MM.1S (cell line): ENCODE measurements around the gene HIPK1.

ENCODE experiments used
- DNase-seq: peaks from one replicate; pipeline ENCODE4 v3.0.0-alpha.2; 2015
- H2AFZ ChIP-seq: fragments of 300-600 bp; sonication (generic); 2 replicates; pipeline ENCODE4 v1.6.0; 2016; ENCODE audit warnings: antibody characterized with exemption, low read length
- H3F3A ChIP-seq: fragments of 300-600 bp; sonication (generic); 2 replicates; pipeline ENCODE4 v1.6.1; 2016; ENCODE audit warnings: mild to moderate bottlenecking, antibody characterized with exemption, low read length, moderate library complexity, mixed read lengths; ENCODE audit not compliant: insufficient read depth
- H3K27ac ChIP-seq: fragments of 300-600 bp; sonication (generic); 2 replicates; pipeline ENCODE4 v1.5.1; 2016; ENCODE audit warnings: mild to moderate bottlenecking, low read length
- H3K27me3 ChIP-seq: fragments of 300-600 bp; sonication (generic); replicated peaks from 2 replicates; pipeline ENCODE4 v1.6.0; 2016; ENCODE audit warnings: low read length; ENCODE audit not compliant: insufficient read depth
- H3K36me3 ChIP-seq: fragments of 300-600 bp; sonication (generic); replicated peaks from 2 replicates; pipeline ENCODE4 v1.6.1; 2016; ENCODE audit warnings: mild to moderate bottlenecking, low read length, mixed read lengths; ENCODE audit not compliant: insufficient read depth
- H3K4me1 ChIP-seq: fragments of 300-600 bp; sonication (generic); 2 replicates; pipeline ENCODE4 v1.6.1; 2016; ENCODE audit warnings: low read length, mixed read lengths
- H3K4me2 ChIP-seq: fragments of 300-600 bp; sonication (generic); 2 replicates; pipeline ENCODE4 v1.6.0; 2016; ENCODE audit warnings: low read depth, low read length
- H3K4me3 ChIP-seq: fragments of 300-600 bp; sonication (generic); 2 replicates; pipeline ENCODE4 v1.5.1; 2016; ENCODE audit warnings: low read length, mixed read lengths
- H3K79me2 ChIP-seq: fragments of 300-600 bp; sonication (generic); 2 replicates; pipeline ENCODE4 v1.6.1; 2016; ENCODE audit warnings: mixed run types, low read length, mixed read lengths
- H3K9ac ChIP-seq: fragments of 300-600 bp; sonication (generic); 2 replicates; pipeline ENCODE4 v1.6.1; 2016; ENCODE audit warnings: low read length, mixed read lengths
- H3K9me2 ChIP-seq: fragments of 300-600 bp; sonication (generic); replicated peaks from 2 replicates; pipeline ENCODE4 v1.6.1; 2016; ENCODE audit warnings: mild to moderate bottlenecking, low read length, mixed read lengths; ENCODE audit not compliant: insufficient read depth
- H3K9me3 ChIP-seq: fragments of 300-600 bp; sonication (generic); replicated peaks from 2 replicates; pipeline ENCODE4 v1.6.1; 2016; ENCODE audit warnings: mild to moderate bottlenecking, low read length, mixed read lengths; ENCODE audit not compliant: insufficient read depth
- H4K20me1 ChIP-seq: fragments of 300-600 bp; sonication (generic); 2 replicates; pipeline ENCODE4 v1.6.1; 2016; ENCODE audit warnings: mild to moderate bottlenecking, low read length, moderate library complexity, mixed read lengths; ENCODE audit not compliant: insufficient read depth
- CTCF ChIP-seq: fragments of 300-600 bp; sonication (generic); IDR thresholded peaks from 2 replicates; pipeline ENCODE4 v1.5.1; 2016; ENCODE audit warnings: antibody characterized with exemption, low read length, mixed read lengths
- EZH2 ChIP-seq: fragments of 300-600 bp; sonication (generic); optimal IDR thresholded peaks from 2 replicates; pipeline ENCODE3; 2017; ENCODE audit warnings: low read depth, mild to moderate bottlenecking, antibody characterized with exemption, low read length, mixed read lengths
- EZH2phosphoT487 ChIP-seq: fragments of 300-600 bp; sonication (generic); IDR thresholded peaks from 2 replicates; pipeline ENCODE4 v1.6.1; 2018; ENCODE audit warnings: antibody characterized with exemption, low read length

The HIPK1 gene

GRCh38 chr1:113898241-113898814 is 30.8 kb upstream of the HIPK1 start:
- Histone ChIP-seq H3K27ac (no peak overlapping the region), H3K9me2 (no peaks in the 10 kb centered on the region), H3K27me3 (no peaks in the 10 kb centered on the region), H3K4me1 (0 out of 2 replicates have a peak, but pooled peaks cover 2% of the 10 kb centered on the region), H3K9ac (no peak overlapping the region), H2AFZ (no peak overlapping the region), H3K79me2 (peaks cover 2% of the 10 kb centered on the region), H3K9me3 (no peaks in the 10 kb centered on the region), H4K20me1 (no peaks in the 10 kb centered on the region), H3K4me3 (no peak overlapping the region), H3K36me3 (no peaks in the 10 kb centered on the region), H3F3A (no peaks in the 10 kb centered on the region), H3K4me2 (no peak overlapping the region)
- TF ChIP-seq CTCF (no peak), EZH2phosphoT487 (no peak), EZH2 (no peak)
- DNase-seq = no peak

- H3K9me3 ChIP-seq = no peaks in the 10 kb centered on the region
- no peak for DNase-seq
- no peak overlapping the region for H3K27ac ChIP-seq
- H3K9ac ChIP-seq = no peak overlapping the region
- peaks cover 10% of the 10 kb centered on the region for H3K79me2 ChIP-seq
- H3K4me2 ChIP-seq = no peak overlapping the region
- no peak for TF ChIP-seq CTCF
- TF ChIP-seq EZH2 = no peak
- no peak for TF ChIP-seq EZH2phosphoT487
- H3K4me1 ChIP-seq = 0 out of 2 replicates have a peak, but pooled peaks cover 5% of the 10 kb centered on the region
- H3K36me3 ChIP-seq = no peaks in the 10 kb centered on the region
- no peaks in the 10 kb centered on the region for H4K20me1 ChIP-seq
- H3K9me2 ChIP-seq = no peaks in the 10 kb centered on the region
- H3K4me3 ChIP-seq = no peak overlapping the region
- no peaks in the 10 kb centered on the region for H3F3A ChIP-seq
- no peaks in the 10 kb centered on the region for H3K27me3 ChIP-seq
- no peak overlapping the region for H2AFZ ChIP-seq
These were observed 30.0 kb upstream of the HIPK1 start for GRCh38 chr1:113899111-113899510.

GRCh38 chr1:113901191-113901590 is 27.9 kb upstream of the HIPK1 start:
- no peak overlapping the region for H3K4me2 ChIP-seq
- no peak overlapping the region for H3K27ac ChIP-seq

More at GRCh38 chr1:113901191-113901590, 27.9 kb upstream of the HIPK1 start:
- Histone ChIP-seq H3K4me1 (0 out of 2 replicates have a peak, but pooled peaks cover 5% of the 10 kb centered on the region), H3K9me2 (no peaks in the 10 kb centered on the region), H3K27me3 (no peaks in the 10 kb centered on the region), H3K4me3 (no peak overlapping the region), H3K9me3 (no peaks in the 10 kb centered on the region), H3K79me2 (peaks cover 15% of the 10 kb centered on the region), H4K20me1 (no peaks in the 10 kb centered on the region), H3K36me3 (no peaks in the 10 kb centered on the region), H3F3A (no peaks in the 10 kb centered on the region), H2AFZ (no peak overlapping the region), H3K9ac (no peak overlapping the region)
- TF ChIP-seq EZH2 = no peak
- TF ChIP-seq CTCF = no peak
- TF ChIP-seq EZH2phosphoT487 = no peak
- no peak for DNase-seq
